Neural cell (in vitro differentiated cells): ENCODE data around the gene AFAP1L1. TPM values are rescaled to one million over a fixed set of nuclear protein-coding genes. Genes with fewer than 3 reads are reported as not detected.

Experiments
- H2AFZ ChIP-seq: fragments of 200-600, 300-800 bp; sonication (generic), shearing (Covaris generic); 2 replicates; pipeline ENCODE4 v1.6.0; 2014; ENCODE audit warnings: low read depth, mild to moderate bottlenecking, antibody characterized with exemption, low read length, moderate library complexity
- H3F3A ChIP-seq: fragments of 200-600 bp; shearing (Covaris generic); 2 replicates; pipeline ENCODE4 v1.6.1; 2016; ENCODE audit warnings: mild to moderate bottlenecking, moderate library complexity, mixed read lengths, antibody characterized with exemption, low read length; ENCODE audit not compliant: insufficient read depth, poor library complexity, severe bottlenecking
- H3K27ac ChIP-seq: fragments of 200-600, 300-800 bp; sonication (generic), shearing (Covaris generic); 2 replicates; pipeline ENCODE4 v1.5.1; 2014; ENCODE audit warnings: mild to moderate bottlenecking, low read length, moderate library complexity
- H3K27me3 ChIP-seq: fragments of 300-800, 200-600 bp; sonication (generic), shearing (Covaris generic); 2 replicates; pipeline ENCODE4 v1.6.0; 2014; ENCODE audit warnings: mild to moderate bottlenecking, low read depth, low read length, moderate library complexity; ENCODE audit not compliant: insufficient read depth
- H3K36me3 ChIP-seq: fragments of 300-800, 200-600 bp; sonication (generic), shearing (Covaris generic); 2 replicates; pipeline ENCODE4 v1.5.1; 2014; ENCODE audit warnings: mild to moderate bottlenecking, antibody characterized with exemption, low read length, moderate library complexity; ENCODE audit not compliant: insufficient read depth
- H3K4me2 ChIP-seq: fragments of 300-800, 200-600 bp; sonication (generic), shearing (Covaris generic); 2 replicates; pipeline ENCODE4 v1.6.0; 2014; ENCODE audit warnings: mild to moderate bottlenecking, low read length
- H3K4me3 ChIP-seq: fragments of 300-800, 200-600 bp; sonication (generic), shearing (Covaris generic); 2 replicates; pipeline ENCODE4 v1.5.1; 2014; ENCODE audit warnings: mild to moderate bottlenecking, low read length, moderate library complexity
- H3K79me2 ChIP-seq: fragments of 200-600 bp; shearing (Covaris generic); replicated peaks from 2 replicates; pipeline ENCODE4 v1.6.0; 2014; ENCODE audit warnings: mild to moderate bottlenecking, low read length, moderate library complexity; ENCODE audit not compliant: insufficient read depth
- H3K9ac ChIP-seq: fragments of 300-800, 200-600 bp; sonication (generic), shearing (Covaris generic); 2 replicates; pipeline ENCODE4 v1.6.1; 2016; ENCODE audit warnings: mild to moderate bottlenecking, low read length, mixed read lengths
- H3K9me2 ChIP-seq: fragments of 200-600 bp; shearing (Covaris generic); 2 replicates; pipeline ENCODE4 v1.6.1; 2016; ENCODE audit warnings: mild to moderate bottlenecking, low read length, mixed read lengths; ENCODE audit not compliant: insufficient read depth
- H3K9me3 ChIP-seq: fragments of 200-600, 300-800 bp; sonication (generic), shearing (Covaris generic); 2 replicates; pipeline ENCODE4 v1.6.1; 2016; ENCODE audit warnings: mild to moderate bottlenecking, mixed run types, low read length, moderate library complexity, mixed read lengths
- H4K20me1 ChIP-seq: fragments of 200-600 bp; shearing (Covaris generic); 2 replicates; pipeline ENCODE4 v1.6.1; 2016; ENCODE audit warnings: mild to moderate bottlenecking, mixed run types; ENCODE audit not compliant: insufficient read depth
- EP300 ChIP-seq: fragments of 450-650 bp; conservative IDR thresholded peaks from 2 replicates; pipeline ENCODE4 v1.6.1; 2014; ENCODE audit warnings: antibody characterized with exemption, mild to moderate bottlenecking, moderate library complexity; ENCODE audit not compliant: poor library complexity, severe bottlenecking
- EZH2 ChIP-seq: fragments of 200-600, 300-800 bp; shearing (Covaris generic), sonication (generic); IDR thresholded peaks from 2 replicates; pipeline ENCODE4 v1.6.1; 2014; ENCODE audit warnings: antibody characterized with exemption, low read length, borderline replicate concordance, mild to moderate bottlenecking; ENCODE audit not compliant: insufficient read depth, poor library complexity, severe bottlenecking
- MXI1 ChIP-seq: fragments of 450-650 bp; conservative IDR thresholded peaks from 2 replicates; pipeline ENCODE4 v1.6.1; 2014; ENCODE audit warnings: antibody characterized with exemption, mild to moderate bottlenecking; ENCODE audit not compliant: poor library complexity, severe bottlenecking
- POLR2AphosphoS5 ChIP-seq: IDR thresholded peaks from 2 replicates; pipeline ENCODE4 v1.6.1; 2012
- RAD21 ChIP-seq: fragments of 450-650 bp; conservative IDR thresholded peaks from 2 replicates; pipeline ENCODE4 v1.6.1; 2014; ENCODE audit warnings: antibody characterized with exemption, mild to moderate bottlenecking, moderate library complexity
- REST ChIP-seq: IDR thresholded peaks from 2 replicates; pipeline ENCODE4 v1.6.1; 2012; ENCODE audit warnings: borderline replicate concordance
- SMC3 ChIP-seq: fragments of 450-650 bp; conservative IDR thresholded peaks from 2 replicates; pipeline ENCODE4 v1.6.1; 2014; ENCODE audit warnings: antibody characterized with exemption, mild to moderate bottlenecking, moderate library complexity; ENCODE audit not compliant: poor library complexity
- TAF1 ChIP-seq: IDR thresholded peaks from 2 replicates; pipeline ENCODE4 v1.6.1; 2012; ENCODE audit warnings: low read depth
- polyA plus RNA-seq: library from polyadenylated mRNA; depleted of rRNA; stranded (reverse); fragments of >200 nt; gene quantifications from 2 replicates; pipeline ENCODE4 v1.2.3, GENCODE V29; 2014
- TF ChIP-seq, protein P1 (sequence below): fragments of 450-650 bp; IDR thresholded peaks from 2 replicates; pipeline ENCODE4 v1.5.1; 2014; ENCODE audit warnings: antibody characterized with exemption, mild to moderate bottlenecking, moderate library complexity; ENCODE audit not compliant: poor library complexity, severe bottlenecking

The AFAP1L1 gene
- polyA plus RNA-seq, 1 donor from 2014 or later, result not detected

- no peak overlapping the region for H3K4me2 ChIP-seq
- no peak overlapping the region for H3K27ac ChIP-seq
- H3K79me2 ChIP-seq, result no peaks in the 10 kb centered on the region
Measured at GRCh38 chr5:149289301-149289700, 17.6 kb downstream of the AFAP1L1 start.

GRCh38 chr5:149294872-149295829, 23.5 kb downstream of the AFAP1L1 start:
- no peak overlapping the region for H3K4me2 ChIP-seq
- H4K20me1 ChIP-seq, result no peaks in the 10 kb centered on the region
- H3K79me2 ChIP-seq, result no peaks in the 10 kb centered on the region
- H3K9me2 ChIP-seq, result no peaks in the 10 kb centered on the region
- TF ChIP-seq MXI1, result no peak
- no peak overlapping the region for H3K4me3 ChIP-seq
- H2AFZ ChIP-seq, result no peak overlapping the region
- no peak overlapping the region for H3K27ac ChIP-seq
- H3F3A ChIP-seq, result no peaks in the 10 kb centered on the region
- H3K27me3 ChIP-seq, result no peaks in the 10 kb centered on the region
- no peaks in the 10 kb centered on the region for H3K9me3 ChIP-seq
- H3K36me3 ChIP-seq, result no peaks in the 10 kb centered on the region
- H3K9ac ChIP-seq, result no peak overlapping the region

More at GRCh38 chr5:149289301-149289700, 17.6 kb downstream of the AFAP1L1 start:
- Histone ChIP-seq H3K36me3 (no peaks in the 10 kb centered on the region), H2AFZ (no peak overlapping the region), H3F3A (no peaks in the 10 kb centered on the region), H3K9me3 (no peaks in the 10 kb centered on the region), H3K9ac (no peak overlapping the region), H4K20me1 (no peaks in the 10 kb centered on the region), H3K9me2 (no peaks in the 10 kb centered on the region), H3K4me3 (no peak overlapping the region), H3K27me3 (no peaks in the 10 kb centered on the region)
- TF ChIP-seq TAF1, result no peak
- TF ChIP-seq EP300, result no peak
- no peak for TF ChIP-seq EZH2
- no peak for TF ChIP-seq REST

- no peaks in the 10 kb centered on the region for H3F3A ChIP-seq
- no peaks in the 10 kb centered on the region for H4K20me1 ChIP-seq
- H3K36me3 ChIP-seq, result no peaks in the 10 kb centered on the region
- H3K27me3 ChIP-seq, result no peaks in the 10 kb centered on the region
- no peak overlapping the region for H2AFZ ChIP-seq
- TF ChIP-seq POLR2AphosphoS5, result no peak
- no peak for TF ChIP-seq MXI1
- TF ChIP-seq, protein P1, sequence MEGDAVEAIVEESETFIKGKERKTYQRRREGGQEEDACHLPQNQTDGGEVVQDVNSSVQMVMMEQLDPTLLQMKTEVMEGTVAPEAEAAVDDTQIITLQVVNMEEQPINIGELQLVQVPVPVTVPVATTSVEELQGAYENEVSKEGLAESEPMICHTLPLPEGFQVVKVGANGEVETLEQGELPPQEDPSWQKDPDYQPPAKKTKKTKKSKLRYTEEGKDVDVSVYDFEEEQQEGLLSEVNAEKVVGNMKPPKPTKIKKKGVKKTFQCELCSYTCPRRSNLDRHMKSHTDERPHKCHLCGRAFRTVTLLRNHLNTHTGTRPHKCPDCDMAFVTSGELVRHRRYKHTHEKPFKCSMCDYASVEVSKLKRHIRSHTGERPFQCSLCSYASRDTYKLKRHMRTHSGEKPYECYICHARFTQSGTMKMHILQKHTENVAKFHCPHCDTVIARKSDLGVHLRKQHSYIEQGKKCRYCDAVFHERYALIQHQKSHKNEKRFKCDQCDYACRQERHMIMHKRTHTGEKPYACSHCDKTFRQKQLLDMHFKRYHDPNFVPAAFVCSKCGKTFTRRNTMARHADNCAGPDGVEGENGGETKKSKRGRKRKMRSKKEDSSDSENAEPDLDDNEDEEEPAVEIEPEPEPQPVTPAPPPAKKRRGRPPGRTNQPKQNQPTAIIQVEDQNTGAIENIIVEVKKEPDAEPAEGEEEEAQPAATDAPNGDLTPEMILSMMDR, result no peak
- TF ChIP-seq RAD21, result no peak
- no peak for TF ChIP-seq REST
- no peak for TF ChIP-seq EP300
- TF ChIP-seq EZH2, result no peak
- TF ChIP-seq TAF1, result no peak
- TF ChIP-seq SMC3, result no peak
- no peak overlapping the region for H3K27ac ChIP-seq
- no peak overlapping the region for H3K4me3 ChIP-seq
- H3K9me2 ChIP-seq, result no peaks in the 10 kb centered on the region
- no peaks in the 10 kb centered on the region for H3K9me3 ChIP-seq
- no peak overlapping the region for H3K9ac ChIP-seq
- H3K79me2 ChIP-seq, result no peaks in the 10 kb centered on the region
- no peak overlapping the region for H3K4me2 ChIP-seq
Measured at GRCh38 chr5:149297340-149298025, 25.8 kb downstream of the AFAP1L1 start.
